ENCODE results near the gene THSD4.

The THSD4 gene

DNA sequence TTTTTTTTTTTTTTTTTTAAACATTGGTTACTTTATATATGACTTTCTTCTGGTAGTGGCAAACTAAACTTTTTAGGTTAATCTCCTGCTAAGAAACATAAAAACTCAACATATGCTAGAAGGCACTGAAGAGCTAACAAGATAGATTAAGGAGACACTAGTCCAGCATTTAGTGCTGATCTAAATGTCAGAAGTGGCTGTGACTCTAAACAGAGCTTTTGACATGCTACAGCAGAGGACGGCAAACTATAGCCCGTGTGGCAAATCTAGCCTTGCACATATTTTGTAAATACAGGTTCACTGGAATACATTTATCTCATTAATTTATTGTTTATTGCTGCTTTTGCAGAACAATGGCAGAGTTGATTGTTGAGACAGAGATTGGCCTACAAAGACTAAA lies 715.7 kb downstream of the THSD4 start:
- Histone ChIP-seq H3K9ac (no peak overlapping the region), H4K20me1 (ENCODE audit: insufficient read depth) (no peaks in the 10 kb centered on the region), H3K4me1 (ENCODE audit: low read depth, poor library complexity, severe bottlenecking) (no peaks in the 10 kb centered on the region), H3K79me2 (ENCODE audit: insufficient read depth, low read depth) (no peaks in the 10 kb centered on the region), H3K27ac (no peak overlapping the region), H2AFZ (ENCODE audit: low read depth) (no peak overlapping the region), H3K27me3 (ENCODE audit: insufficient read depth, low read depth) (no peaks in the 10 kb centered on the region), H3K4me3 (IDR thresholded peaks at IDR 0.05; ENCODE audit: insufficient read depth, low read depth, low read length) (no peak overlapping the region), H3K4me2 (no peak overlapping the region), H3K36me3 (ENCODE audit: insufficient read depth) (no peaks in the 10 kb centered on the region)
- TF ChIP-seq, protein P1, sequence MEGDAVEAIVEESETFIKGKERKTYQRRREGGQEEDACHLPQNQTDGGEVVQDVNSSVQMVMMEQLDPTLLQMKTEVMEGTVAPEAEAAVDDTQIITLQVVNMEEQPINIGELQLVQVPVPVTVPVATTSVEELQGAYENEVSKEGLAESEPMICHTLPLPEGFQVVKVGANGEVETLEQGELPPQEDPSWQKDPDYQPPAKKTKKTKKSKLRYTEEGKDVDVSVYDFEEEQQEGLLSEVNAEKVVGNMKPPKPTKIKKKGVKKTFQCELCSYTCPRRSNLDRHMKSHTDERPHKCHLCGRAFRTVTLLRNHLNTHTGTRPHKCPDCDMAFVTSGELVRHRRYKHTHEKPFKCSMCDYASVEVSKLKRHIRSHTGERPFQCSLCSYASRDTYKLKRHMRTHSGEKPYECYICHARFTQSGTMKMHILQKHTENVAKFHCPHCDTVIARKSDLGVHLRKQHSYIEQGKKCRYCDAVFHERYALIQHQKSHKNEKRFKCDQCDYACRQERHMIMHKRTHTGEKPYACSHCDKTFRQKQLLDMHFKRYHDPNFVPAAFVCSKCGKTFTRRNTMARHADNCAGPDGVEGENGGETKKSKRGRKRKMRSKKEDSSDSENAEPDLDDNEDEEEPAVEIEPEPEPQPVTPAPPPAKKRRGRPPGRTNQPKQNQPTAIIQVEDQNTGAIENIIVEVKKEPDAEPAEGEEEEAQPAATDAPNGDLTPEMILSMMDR (conservative IDR thresholded peaks at IDR 0.05; ENCODE audit: low read depth, low read length): no peak
